Kasumi-1 (cell line): Measurements from ENCODE around the gene GATA3.

Experiments used
- DNase-seq, 2 experiments: peaks; one replicate each; lab custom pipeline; 2025; lab: John Stamatoyannopoulos, UW

The GATA3 gene

DNA sequence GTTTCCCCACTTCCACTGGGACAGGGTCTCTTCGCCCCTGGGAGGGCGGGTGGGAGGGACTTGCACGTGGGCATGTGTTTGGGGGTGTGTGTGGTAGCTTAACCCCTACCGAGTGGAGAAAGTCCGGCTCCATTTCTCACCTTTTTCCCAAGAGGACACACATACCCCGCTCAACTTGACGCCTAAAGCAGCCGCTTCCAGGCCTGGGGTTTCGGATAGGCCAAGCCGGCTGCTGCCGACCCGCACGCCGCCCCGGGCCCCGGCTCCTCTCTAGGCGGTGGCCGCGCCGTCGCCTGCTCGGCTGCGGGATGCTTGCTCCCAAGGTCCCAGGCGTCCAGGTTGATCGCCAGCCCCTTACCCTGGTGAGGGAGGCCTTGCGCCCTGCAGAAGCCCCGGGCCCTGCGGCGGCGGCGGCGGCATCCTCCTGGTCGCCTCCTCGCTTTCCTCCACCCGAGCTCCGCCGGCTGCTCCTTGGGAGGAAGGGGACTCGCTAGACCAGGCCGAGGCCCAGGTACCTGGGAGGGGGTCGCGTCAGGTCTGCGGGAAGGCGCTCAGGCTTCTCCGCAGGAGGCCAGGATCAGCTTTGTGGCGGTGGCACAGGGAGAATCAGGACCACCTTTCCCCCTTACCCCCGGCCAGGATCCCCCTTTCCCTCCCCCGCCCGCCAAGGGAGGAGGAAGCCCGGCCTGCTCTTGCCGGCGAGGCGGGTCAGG, 3.2 kb upstream of the GATA3 start:
- DNase-seq, result no peak

DNA sequence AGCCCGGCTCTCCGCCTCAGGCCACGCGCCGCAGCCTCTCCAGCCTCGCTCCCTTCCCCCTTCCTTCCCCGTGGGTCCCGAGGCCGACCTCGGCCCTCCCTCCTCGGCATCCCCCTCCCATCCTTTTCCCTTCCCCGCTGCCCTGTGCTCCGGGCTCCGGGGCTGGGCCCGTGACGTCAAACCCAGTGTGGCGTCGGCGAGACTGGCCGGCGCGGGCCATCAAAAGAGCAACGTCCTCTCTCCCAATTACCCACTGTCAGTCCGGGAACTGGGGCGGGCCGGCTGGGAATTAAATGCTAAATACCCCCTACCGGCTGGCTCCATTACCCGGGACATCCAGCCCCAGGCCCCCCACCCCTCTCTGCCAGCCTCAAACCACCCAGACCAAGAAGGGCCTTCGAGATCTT, 2.6 kb upstream of the GATA3 start:
- no peak for DNase-seq

DNA sequence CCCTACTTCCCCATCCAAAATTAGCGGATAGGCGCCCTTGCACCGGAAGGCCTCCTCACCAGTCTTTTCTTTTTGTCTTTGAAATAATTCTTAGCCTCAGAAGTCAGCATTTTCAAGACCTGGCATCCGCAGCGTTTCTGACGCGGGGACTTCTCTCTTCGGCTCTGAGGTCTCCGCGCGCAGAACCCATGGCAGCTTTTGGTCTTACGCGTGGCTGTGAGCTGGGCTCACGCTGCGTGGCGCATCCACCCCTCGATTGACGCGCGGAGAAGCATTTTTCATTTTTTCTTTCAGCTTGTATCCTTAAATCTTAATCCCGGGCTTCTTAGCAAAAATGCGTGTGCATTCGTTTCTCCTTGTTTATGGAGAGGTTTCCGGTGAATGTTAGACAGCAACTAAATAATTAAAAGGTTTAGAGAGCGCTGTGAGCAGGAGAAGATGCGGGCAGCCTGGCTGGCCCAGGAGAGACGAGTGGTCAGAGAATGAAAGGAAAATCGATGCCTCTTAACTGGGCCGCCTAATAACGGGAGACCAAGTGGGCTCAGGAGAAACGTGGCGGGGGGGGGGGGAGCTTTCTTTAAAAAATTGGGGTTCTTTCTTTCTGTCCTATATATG, 2.0 kb upstream of the GATA3 start:
- DNase-seq, result no peak

DNA sequence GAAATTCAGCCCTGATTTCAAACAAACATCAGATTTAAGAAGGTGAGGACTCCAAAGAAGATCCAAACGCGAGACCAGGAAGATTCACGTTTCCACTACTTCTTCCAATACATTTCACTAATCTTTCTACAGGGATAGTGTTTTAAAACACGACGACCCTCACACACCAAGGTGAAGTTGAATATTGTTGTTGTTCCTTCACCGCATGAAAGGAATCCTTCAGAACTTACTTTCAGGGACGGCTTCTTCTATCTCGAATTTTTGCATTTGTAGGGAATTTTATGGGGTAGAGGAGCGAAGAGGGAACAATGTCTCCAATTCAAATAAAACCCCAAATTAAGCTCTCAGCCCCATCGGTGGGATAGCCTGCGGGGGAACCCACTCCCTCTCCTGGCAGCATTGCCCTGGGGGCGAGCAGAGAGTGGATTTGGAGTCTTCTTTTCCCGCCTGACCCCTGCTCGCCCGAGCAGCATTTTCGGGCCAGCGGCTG, 1.5 kb upstream of the GATA3 start:
- peak in 1 of 2 experiments; percentile 71 for DNase-seq

DNA sequence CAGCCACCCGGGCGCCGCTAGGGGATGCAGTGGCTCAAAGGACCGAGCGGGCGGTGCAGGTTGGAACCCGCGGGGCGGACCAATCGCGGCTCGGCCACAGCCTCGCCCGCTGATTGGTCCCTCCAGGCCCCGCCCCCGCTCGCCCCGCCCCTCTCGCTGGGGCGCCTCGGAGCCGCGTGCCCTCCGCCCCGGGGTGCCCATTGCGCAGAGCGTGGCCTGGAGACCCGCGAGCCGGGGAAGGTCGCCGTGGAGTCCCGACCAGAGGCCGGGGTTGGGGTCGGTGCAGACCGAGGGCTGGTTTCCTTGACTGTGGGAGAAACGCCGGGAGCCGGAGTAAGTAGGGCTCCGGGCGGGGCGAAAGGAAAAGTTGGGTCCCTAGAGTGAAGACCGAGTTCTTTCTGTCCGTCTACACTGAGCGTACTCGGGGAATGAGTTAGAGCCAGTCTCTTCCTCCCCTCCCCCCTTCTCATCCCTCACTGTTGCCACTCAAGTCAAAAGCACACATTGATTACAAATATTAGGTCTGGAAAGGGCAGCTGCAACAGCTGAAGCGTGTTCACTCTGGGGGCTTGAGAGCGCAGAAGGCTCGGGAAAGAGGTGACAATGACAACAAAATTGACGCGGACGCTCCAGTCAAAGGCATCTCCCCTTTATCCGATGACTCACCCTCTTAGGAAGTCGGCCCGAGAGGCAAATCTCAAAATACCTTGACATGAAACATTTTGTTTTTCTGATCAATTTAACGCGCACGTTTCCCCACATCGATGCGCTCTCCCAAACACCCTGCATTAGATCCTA, 843 bp upstream of the GATA3 start:
- DNase-seq, result peak; percentile 88 to 91

DNA sequence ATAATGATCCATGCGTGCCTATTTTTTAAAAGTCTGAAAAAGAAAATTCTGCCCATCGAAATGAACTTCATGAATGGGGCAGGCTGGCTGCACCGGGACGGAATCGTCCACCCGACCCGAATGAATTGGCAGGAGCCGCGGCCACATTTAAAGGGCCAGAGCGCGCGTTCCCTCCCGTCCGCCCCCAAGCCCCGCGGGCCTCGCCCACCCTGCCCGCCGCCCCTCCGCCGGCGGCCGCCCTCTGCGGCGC, 319 bp upstream of the GATA3 start:
- no peak for DNase-seq

DNA sequence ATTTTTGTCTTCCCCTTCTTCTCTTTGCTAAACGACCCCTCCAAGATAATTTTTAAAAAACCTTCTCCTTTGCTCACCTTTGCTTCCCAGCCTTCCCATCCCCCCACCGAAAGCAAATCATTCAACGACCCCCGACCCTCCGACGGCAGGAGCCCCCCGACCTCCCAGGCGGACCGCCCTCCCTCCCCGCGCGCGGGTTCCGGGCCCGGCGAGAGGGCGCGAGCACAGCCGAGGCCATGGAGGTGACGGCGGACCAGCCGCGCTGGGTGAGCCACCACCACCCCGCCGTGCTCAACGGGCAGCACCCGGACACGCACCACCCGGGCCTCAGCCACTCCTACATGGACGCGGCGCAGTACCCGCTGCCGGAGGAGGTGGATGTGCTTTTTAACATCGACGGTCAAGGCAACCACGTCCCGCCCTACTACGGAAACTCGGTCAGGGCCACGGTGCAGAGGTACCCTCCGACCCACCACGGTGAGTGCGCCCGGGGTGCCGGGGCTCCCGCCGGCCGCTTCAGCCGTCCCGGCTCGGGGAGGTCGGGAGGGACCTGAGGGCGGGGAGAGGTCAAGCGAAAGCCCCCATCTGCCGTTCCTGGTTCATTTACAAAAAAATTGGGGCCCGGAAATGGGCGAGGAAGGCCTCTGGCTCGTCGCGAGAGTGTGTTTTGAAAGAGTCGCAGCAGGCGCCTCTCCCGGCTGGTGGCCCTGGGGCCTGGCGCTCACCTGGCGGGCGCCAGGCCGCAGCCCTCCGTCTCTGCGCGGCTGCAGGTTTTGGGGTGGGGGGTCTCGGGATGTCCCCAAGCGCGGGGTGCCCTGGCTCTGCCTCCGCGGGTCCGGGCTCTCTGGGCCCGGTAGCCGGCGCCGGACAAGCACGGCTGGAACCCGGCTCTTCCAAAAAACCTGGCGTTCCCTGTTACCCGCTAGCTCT, 1.2 kb downstream of the GATA3 start:
- DNase-seq, result no peak

DNA sequence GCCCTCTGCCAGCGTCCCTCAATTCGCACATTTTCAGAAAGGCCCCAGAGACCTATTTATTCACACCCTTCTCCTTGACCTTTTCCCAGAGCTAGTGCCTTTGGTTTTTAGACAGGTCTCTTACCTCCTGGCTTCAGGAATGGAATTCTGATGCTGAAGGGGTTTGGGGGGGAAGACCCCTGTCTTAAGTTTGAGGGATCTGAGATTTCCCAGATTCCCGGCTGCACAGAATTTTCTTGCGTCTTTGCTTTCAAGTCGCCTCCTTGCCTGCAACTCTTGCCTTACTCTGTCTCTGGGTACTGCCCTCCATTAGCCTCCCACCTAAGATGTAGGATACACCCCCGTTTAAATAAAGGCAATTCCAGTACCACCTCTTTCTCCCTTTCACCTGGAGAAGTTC, 1.9 kb downstream of the GATA3 start:
- DNase-seq, result no peak

DNA sequence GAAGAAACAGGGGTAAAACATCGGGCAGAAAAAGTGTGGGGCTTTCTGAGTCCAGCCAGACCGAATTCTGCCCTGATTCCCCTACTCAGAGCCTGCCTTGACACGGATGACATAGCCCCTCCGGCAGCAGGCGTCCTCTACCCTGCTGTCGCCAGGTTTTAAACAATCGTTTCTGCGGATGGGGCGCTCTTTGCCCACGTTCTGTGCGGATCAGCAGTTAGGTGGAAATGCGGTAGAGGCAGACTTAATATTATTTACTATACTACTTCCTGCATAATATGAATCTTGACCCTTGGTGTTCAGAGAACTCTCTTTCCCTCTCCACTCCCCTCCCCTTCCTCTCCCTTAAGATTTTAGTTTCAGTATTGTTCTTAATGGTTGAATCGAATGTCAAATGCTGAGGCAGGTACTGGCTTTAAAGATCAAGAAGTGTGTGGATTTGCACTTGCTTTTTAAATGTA, 2.4 kb downstream of the GATA3 start:
- DNase-seq, result no peak

DNA sequence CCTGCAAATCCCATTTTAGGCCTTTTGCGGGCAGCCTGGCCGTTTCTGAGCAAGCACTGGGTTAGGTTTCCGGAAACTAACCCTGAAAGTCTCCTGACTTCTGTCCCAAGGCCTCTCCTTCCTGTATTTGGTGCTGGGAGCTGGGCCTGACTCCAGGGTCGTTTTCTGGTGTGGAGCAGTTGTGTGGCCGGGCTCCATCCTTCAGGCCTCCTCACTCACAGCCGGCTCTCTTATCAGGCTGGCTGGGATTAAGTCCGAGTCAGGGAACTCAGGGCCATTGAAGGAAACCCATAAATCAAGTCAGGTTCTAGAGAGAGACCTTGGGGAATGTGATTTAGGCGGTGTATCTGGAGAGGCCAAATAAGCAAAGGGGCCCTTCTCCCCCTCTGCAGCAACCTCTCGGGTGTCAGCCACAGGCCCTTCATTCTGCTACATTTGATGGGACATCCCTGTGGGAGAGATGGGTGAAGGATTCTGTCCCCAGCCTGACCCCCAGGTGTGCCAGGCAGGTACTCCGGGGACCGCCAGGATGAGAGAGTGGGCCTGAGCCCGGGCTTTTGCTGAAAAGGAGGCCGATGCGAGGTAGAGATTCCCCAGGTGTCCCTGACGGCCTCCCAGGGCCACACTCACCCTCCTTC, 3.3 kb downstream of the GATA3 start:
- DNase-seq, result no peak

DNA sequence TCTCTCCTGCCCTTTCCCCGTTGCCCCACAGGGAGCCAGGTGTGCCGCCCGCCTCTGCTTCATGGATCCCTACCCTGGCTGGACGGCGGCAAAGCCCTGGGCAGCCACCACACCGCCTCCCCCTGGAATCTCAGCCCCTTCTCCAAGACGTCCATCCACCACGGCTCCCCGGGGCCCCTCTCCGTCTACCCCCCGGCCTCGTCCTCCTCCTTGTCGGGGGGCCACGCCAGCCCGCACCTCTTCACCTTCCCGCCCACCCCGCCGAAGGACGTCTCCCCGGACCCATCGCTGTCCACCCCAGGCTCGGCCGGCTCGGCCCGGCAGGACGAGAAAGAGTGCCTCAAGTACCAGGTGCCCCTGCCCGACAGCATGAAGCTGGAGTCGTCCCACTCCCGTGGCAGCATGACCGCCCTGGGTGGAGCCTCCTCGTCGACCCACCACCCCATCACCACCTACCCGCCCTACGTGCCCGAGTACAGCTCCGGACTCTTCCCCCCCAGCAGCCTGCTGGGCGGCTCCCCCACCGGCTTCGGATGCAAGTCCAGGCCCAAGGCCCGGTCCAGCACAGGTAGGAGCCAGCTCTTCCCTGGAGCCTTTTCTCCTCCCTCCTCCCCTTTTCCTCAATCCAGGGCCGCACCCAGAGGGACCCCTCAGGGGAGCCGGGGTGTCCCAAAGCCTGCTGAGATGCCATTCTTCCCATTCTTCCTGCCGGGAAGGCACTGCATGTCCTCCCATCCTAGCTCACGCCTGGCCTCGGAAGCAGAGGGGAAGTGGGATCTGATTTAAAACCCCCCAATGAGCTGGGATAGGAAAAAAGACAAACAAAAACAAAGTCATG, 4.0 kb downstream of the GATA3 start:
- DNase-seq, result no peak

DNA sequence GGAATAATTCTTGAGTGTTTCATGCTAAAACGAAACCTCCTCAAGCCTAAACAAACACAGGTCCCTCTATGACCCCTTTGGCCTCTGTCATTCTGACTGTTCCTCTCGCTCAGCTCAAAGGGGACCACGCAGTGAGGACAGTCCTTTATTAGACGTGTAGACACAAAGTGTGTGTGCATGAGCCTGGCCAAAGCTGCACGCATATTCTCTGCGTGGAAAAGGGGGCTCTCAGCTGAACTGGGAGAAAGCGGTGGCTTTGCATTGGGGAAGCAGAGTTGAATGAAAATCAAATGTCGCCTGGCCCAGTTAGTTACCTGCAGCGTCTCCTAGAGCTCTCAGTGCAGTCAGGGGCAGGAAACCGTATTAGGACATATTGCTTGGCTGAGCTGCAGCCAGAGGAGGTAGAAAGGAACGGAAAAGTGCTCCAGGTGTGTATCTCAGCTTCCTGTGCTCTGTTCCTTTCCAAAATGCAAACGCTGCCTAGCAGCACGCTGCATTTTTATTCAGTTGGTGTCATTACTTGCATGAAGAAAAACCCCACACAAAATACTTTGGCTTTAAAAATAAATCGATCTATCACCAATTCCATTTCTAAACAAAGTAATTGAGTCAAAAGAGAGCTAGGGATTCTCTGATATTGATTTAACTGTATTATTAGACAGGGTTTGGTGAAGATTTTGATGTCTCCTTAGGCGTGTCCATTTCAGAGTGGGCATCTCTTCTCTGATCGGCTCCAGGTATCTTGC, 4.9 kb downstream of the GATA3 start:
- no peak for DNase-seq

DNA sequence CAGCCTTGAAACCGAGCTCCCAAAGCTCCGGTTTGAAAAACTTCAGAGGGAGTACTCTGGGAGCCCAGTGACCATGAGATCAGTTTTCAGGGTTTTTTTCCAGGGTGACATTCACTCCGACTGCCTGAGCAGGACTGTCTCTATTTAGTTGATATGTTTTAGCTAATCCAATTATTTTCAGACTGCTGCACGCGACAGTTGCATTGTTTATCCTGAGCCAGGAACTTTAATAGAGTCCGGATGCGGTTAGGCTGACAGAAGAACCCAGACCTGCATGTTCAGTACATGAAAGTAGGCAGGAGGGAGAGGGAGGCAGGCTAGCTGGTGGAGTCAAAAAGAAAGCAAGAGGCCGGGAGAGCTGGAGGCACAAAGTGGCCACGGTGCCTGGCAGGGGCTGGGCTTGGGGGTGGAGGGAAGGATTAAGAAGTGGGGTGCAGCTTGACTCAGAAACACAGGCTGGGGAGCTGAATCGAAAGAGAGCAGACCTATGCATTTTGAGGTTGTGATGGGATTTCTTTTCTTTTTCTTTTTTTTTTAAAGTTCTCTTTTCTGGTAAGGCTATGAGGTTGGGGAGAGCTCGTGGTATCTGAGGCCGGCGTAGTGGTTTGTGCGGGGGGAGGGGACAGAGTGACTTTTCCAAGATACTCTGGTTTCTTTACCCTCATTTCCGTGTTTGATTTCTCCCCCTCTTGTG, 5.7 kb downstream of the GATA3 start:
- DNase-seq, result peak; percentile 30 to 38

DNA sequence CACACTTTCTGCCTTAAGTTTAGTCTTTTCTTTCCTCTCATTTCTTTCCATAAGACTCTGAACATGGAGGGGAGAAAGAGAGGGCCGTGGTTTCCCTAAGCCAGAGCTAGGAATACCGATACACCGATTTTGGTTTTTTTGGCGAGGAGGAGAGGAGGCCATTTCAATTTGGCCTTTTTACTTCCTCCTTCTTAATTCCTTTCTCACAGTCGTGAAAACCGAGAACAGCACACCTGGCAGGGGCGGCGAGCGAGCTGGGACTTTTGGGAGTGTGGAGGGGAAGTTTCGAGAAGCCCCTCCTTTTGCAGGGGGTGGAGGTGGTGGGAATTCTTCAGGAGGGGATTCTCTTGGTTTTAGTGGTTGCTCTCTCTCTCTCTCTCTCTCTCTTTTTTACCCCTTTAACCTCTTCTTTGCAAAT, 6.2 kb downstream of the GATA3 start:
- DNase-seq, result no peak

DNA sequence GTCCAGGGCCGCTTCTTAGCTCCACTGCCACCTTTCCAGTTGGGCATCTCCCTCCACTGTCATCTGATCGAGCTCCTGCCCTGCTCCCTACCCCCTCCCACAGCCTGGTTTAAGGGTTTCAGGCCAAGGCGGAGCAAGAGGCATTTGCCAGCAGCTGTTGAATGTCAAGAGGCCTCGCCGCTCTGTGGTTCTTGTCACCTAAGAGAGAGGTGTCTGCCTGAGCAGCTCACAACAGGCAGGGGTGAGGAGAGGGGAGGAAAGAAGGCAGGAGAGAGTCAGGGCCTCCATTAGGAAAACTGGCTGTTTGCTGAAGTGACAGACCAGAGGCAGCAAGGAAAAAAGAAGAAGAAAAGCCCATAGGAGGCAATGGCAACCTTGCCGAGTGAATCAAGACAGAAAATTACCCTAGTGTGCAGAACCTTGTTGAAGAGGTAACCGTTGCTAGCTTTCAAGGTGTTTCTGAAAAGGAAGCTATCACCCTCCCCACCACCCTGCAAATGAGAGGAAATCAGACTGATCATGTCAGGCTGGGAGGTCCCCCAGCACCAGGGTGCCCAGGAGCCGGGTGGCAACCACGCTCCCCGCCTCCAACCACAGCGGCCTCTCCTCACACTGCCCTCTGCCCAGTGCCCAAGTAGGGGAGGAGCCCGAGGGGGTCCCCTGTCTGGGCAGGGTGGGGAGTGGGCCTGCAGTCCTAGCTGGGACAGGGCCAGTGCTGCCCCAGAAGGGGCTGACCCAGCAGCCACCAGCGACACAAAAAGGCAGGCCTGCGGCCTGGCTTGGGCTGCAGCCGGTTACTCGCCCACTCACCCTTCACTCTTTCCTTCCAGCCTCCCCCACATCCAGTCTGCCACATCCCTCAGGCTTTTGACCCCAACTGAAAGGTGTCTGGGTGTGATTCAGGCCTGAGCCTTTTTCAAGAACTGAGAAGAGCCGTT, 7.1 kb downstream of the GATA3 start:
- no peak for DNase-seq

DNA sequence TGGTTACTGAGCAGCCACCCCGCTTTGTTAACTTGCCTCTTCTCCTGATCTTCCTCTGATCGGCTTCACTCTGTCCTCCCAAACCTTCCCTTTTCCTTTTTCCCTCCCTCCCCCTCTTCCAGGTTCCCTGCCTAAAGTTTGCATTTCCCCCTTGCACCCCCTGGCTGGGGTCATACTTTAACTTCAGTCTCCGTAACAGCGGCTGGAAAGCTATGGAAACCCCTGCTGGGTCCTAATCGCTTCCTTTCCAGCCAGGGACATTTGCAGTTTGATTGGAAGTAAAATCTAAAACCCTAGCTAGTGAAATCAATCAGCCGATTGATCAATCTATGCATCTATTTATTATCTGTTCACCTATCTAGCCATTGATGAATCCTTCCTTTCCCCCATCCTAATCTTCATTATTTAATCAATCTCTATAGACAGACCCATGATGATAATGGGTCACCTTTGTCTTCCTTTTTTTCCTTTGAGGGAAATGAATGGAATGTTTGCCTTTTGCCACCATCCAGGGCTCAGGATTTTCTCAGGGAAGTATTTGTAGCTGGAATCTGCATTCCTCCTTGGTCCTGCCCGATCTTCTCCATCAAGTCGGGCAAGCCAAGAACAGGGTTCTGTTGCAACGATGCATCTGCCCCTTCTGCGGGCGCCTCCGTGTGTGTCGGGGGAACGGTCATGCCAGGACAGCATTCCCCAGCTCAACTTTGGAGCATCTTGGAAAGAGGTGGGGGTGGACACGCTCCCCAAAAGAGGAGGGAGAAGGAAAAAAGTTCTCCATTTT, 8.8 kb downstream of the GATA3 start:
- no peak for DNase-seq

DNA sequence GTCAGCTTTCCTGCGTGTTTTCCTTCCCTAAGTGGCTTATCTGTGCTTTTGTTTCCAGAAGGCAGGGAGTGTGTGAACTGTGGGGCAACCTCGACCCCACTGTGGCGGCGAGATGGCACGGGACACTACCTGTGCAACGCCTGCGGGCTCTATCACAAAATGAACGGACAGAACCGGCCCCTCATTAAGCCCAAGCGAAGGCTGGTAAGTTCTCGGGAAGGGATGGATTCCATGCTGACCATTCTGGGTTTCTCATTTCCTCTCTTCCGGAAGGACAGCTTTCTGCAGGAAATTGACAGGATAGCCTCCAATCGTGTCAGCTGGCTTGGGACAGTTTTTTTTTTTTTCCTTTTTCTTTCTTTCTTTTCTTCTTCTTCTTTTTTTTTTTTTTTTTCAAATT, 9.4 kb downstream of the GATA3 start:
- no peak for DNase-seq
